Panc1 (cell line): Measurements from ENCODE around the gene KIF15.

Experiments
- CTCF ChIP-seq: fragments of 450-650 bp; IDR thresholded peaks from 2 replicates; pipeline ENCODE4 v1.5.1; 2017; ENCODE audit warnings: mild to moderate bottlenecking
- POLR2AphosphoS5 ChIP-seq: IDR thresholded peaks from 2 replicates; pipeline ENCODE4 v1.6.1; 2012; ENCODE audit warnings: mild to moderate bottlenecking, low read depth, low read length, moderate library complexity
- REST ChIP-seq, 2 experiments: IDR thresholded peaks; 2 replicates each; pipeline ENCODE4 v1.6.1; 2011 to 2012; ENCODE audit warnings: low read depth in 2 of 2, control low read depth in 1 of 2, low read length in 1 of 2, mild to moderate bottlenecking in 1 of 2, moderate library complexity in 1 of 2; ENCODE audit not compliant: insufficient read depth in 1 of 2

GRCh38 chr3:44899683-44900367 lies 138.2 kb downstream of the KIF15 start:
- TF ChIP-seq CTCF, result no peak
- TF ChIP-seq POLR2AphosphoS5, result no peak
- no peak for TF ChIP-seq REST (IDR thresholded peaks at IDR 0.05; ENCODE audit: insufficient read depth in 1 of 2, low read depth in 2 of 2, low read length in 1 of 2)
